ENCODE results near the gene MAST3.
"Not testable (repeated sequence)": the region's sequence is repeated elsewhere in the genome, so short reads cannot be mapped to it uniquely, and the experiment has no call there.

MAST3 gene

GRCh38 chr19:18100710-18101109 is 3.1 kb downstream of the MAST3 start:
- no peak overlapping the region for H3K9ac ChIP-seq (ENCODE audit: low read length)
- H2AFZ ChIP-seq (ENCODE audit: low read depth, low read length): no peak overlapping the region
- peaks cover 24% of the 10 kb centered on the region for H3K79me2 ChIP-seq (ENCODE audit: low read length)
- peaks cover 23% of the 10 kb centered on the region for H3K36me3 ChIP-seq (replicated peaks; ENCODE audit: low read depth, low read length)
- H3K4me1 ChIP-seq (ENCODE audit: low read length): peaks cover 20% of the 10 kb centered on the region
- H3K9me3 ChIP-seq (ENCODE audit: insufficient read depth, low read length): no peaks in the 10 kb centered on the region
- peaks cover 13% of the 10 kb centered on the region for H4K20me1 ChIP-seq (ENCODE audit: insufficient read depth, low read length)
- H3K4me2 ChIP-seq (ENCODE audit: low read length): no peak overlapping the region
- H3K27ac ChIP-seq (ENCODE audit: low read length): no peak overlapping the region
- no peak for TF ChIP-seq EZH2phosphoT487 (IDR thresholded peaks at IDR 0.05; ENCODE audit: low read depth)
- no peak for TF ChIP-seq CTCF (IDR thresholded peaks at IDR 0.05; ENCODE audit: low read depth, low read length)
- H3K4me3 ChIP-seq (ENCODE audit: low read length): no peak overlapping the region
- H3K27me3 ChIP-seq (ENCODE audit: low read depth, low read length): peaks cover 5% of the 10 kb centered on the region; the same call in 1 of the 2 replicates

DNA sequence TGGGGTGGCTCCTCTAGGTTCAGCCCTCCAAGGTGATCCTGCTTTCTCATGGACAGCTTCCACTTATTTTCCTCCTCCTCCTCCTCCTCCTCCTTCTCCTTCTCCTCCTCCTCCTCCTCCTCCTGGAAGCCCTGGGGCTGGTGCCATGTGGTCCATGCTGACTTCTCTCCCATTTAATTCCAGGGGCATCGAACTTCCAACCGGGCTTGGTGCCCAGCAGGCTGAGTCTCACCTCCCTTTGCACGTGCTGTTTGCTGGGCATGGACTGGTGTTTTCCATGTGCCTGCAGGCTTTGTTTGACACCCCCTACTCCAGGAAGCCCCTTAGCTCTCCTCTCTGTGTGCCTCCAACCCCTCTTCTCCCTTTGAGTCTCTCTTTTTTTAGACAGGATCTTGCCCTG is 3.7 kb downstream of the MAST3 start:
- Histone ChIP-seq H3K36me3 (replicated peaks; ENCODE audit: low read depth, low read length) (peaks cover 23% of the 10 kb centered on the region), H3K9ac (ENCODE audit: low read length) (no peak overlapping the region), H3K4me2 (ENCODE audit: low read length) (no peak overlapping the region), H3K4me3 (ENCODE audit: low read length) (no peak overlapping the region), H3K79me2 (ENCODE audit: low read length) (peaks cover 24% of the 10 kb centered on the region), H3K27ac (ENCODE audit: low read length) (no peak overlapping the region), H3K9me3 (ENCODE audit: insufficient read depth, low read length) (no peaks in the 10 kb centered on the region), H3K27me3 (ENCODE audit: low read depth, low read length) (peaks cover 5% of the 10 kb centered on the region; the same call in 1 of the 2 replicates), H4K20me1 (ENCODE audit: insufficient read depth, low read length) (peaks cover 13% of the 10 kb centered on the region), H2AFZ (ENCODE audit: low read depth, low read length) (no peak overlapping the region), H3K4me1 (ENCODE audit: low read length) (peaks cover 20% of the 10 kb centered on the region)
- no peak for TF ChIP-seq EZH2phosphoT487 (IDR thresholded peaks at IDR 0.05; ENCODE audit: low read depth)
- no peak for TF ChIP-seq CTCF (IDR thresholded peaks at IDR 0.05; ENCODE audit: low read depth, low read length)

DNA sequence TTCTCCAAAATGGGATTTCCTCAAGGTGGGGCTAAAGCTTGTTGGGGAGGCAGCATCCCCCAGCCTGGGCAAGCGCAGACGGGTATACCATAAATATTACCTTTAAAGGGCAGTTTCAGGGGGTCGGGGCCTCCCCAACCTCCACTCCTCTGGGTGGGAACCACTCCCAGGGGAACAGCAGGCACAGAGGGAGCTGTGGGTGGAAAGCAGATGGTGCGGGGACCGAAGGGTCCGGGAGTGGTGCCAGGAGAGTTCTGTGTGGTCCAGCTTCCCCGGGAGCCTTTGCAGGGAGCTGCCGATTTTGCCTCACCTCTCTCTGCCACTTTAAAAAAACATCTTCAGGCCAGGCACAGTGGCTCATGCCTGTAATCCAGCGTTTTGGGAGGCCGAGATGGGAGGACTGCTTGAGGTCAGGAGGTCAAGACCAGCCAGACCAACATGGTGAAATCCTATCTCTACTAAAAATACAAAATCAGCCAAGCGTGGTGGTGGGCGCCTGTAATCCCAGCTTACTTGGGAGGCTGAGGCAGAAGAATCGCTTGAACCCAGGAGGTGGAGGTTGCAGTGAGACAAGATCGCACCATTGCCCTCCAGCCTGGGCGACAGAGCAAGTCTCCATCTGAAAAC is 5.5 kb downstream of the MAST3 start:
- no peaks in the 10 kb centered on the region for H3K9me3 ChIP-seq (ENCODE audit: insufficient read depth, low read length)
- H3K27ac ChIP-seq (ENCODE audit: low read length): no peak overlapping the region

DNA sequence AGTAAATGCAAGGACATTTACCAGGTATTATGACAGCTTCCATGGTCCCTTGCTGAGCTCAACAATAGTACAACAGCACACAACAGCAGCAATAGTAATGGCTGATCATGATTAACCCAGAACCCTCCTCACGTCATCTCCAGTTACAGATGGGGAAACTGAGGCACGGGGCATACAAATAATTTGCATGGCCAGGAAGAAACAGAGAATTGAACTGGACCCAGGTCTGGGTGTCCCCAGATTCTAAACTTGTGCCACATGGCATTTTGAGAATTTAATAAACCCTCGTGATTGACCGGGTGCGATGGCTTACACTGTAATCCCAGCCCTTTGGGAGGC is 7.2 kb downstream of the MAST3 start:
- H3K4me2 ChIP-seq (ENCODE audit: low read length): peak overlapping the region; percentile 77
- peaks cover 21% of the 10 kb centered on the region for H3K4me1 ChIP-seq (ENCODE audit: low read length)
- peaks cover 5% of the 10 kb centered on the region; the same call in 1 of the 2 replicates for H3K27me3 ChIP-seq (ENCODE audit: low read depth, low read length)
- no peak overlapping the region for H2AFZ ChIP-seq (ENCODE audit: low read depth, low read length)
- H4K20me1 ChIP-seq (ENCODE audit: insufficient read depth, low read length): peaks cover 23% of the 10 kb centered on the region
- no peaks in the 10 kb centered on the region for H3K9me3 ChIP-seq (ENCODE audit: insufficient read depth, low read length)
- TF ChIP-seq CTCF (IDR thresholded peaks at IDR 0.05; ENCODE audit: low read depth, low read length) (no peak), EZH2phosphoT487 (IDR thresholded peaks at IDR 0.05; ENCODE audit: low read depth) (no peak)
- no peak overlapping the region for H3K9ac ChIP-seq (ENCODE audit: low read length)
- no peak overlapping the region for H3K27ac ChIP-seq (ENCODE audit: low read length)
- peaks cover 9% of the 10 kb centered on the region for H3K79me2 ChIP-seq (ENCODE audit: low read length)
- H3K36me3 ChIP-seq (replicated peaks; ENCODE audit: low read depth, low read length): peaks cover 24% of the 10 kb centered on the region
- peak overlapping the region; percentile 68 for H3K4me3 ChIP-seq (ENCODE audit: low read length)

More for the DNA sequence above, 5.5 kb downstream of the MAST3 start:
- H3K27me3 ChIP-seq (ENCODE audit: low read depth, low read length): peaks cover 5% of the 10 kb centered on the region; the same call in 1 of the 2 replicates
- H4K20me1 ChIP-seq (ENCODE audit: insufficient read depth, low read length): peaks cover 13% of the 10 kb centered on the region
- H3K4me1 ChIP-seq (ENCODE audit: low read length): peaks cover 23% of the 10 kb centered on the region
- H3K4me3 ChIP-seq (ENCODE audit: low read length): no peak overlapping the region
- TF ChIP-seq EZH2phosphoT487 (IDR thresholded peaks at IDR 0.05; ENCODE audit: low read depth) (no peak), CTCF (IDR thresholded peaks at IDR 0.05; ENCODE audit: low read depth, low read length) (no peak)
- H3K9ac ChIP-seq (ENCODE audit: low read length): no peak overlapping the region
- peaks cover 28% of the 10 kb centered on the region for H3K36me3 ChIP-seq (replicated peaks; ENCODE audit: low read depth, low read length)
- H2AFZ ChIP-seq (ENCODE audit: low read depth, low read length): no peak overlapping the region
- H3K4me2 ChIP-seq (ENCODE audit: low read length): no peak overlapping the region
- H3K79me2 ChIP-seq (ENCODE audit: low read length): peaks cover 21% of the 10 kb centered on the region

DNA sequence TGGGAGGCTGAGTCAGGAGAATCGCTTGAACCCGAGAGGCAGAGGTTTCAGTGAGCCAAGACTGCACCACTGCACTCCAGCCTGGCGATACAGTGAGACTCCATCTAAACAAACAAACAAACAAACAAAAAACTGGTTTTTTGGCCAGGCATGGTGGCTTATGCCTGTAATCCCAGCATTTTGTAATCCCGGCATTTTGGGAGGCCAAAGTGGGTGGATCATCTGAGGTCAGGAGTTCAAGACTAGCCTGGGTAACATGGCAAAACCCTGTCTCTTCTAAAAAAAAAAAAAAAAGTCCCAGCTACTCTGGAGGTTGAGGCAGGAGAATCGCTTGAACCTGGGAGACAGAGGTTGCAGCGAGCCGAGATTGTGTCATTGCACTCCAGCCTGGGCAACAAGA is 7.7 kb downstream of the MAST3 start:
- H3K4me3 ChIP-seq (ENCODE audit: low read length); H3K27me3 ChIP-seq (ENCODE audit: low read depth, low read length); H3K4me2 ChIP-seq (ENCODE audit: low read length); H2AFZ ChIP-seq (ENCODE audit: low read depth, low read length); H3K79me2 ChIP-seq (ENCODE audit: low read length); H3K27ac ChIP-seq (ENCODE audit: low read length); H3K9ac ChIP-seq (ENCODE audit: low read length); H3K9me3 ChIP-seq (ENCODE audit: insufficient read depth, low read length): not testable (repeated sequence)
- peaks cover 23% of the 10 kb centered on the region for H4K20me1 ChIP-seq (ENCODE audit: insufficient read depth, low read length)
- peaks cover 22% of the 10 kb centered on the region for H3K4me1 ChIP-seq (ENCODE audit: low read length)
- peaks cover 23% of the 10 kb centered on the region for H3K36me3 ChIP-seq (replicated peaks; ENCODE audit: low read depth, low read length)
